ENCODE data around the gene SRP14.

GRCh38 chr15:40060236-40060961 is 21.4 kb upstream of the SRP14 start:
- TF ChIP-seq POLR2A (IDR thresholded peaks at IDR 0.05) (no peak), CTCF (IDR thresholded peaks at IDR 0.05) (no peak)
